ENCODE results near the gene DHX38. TPM values are rescaled to one million over a fixed set of nuclear protein-coding genes. Genes with fewer than 3 reads are reported as not detected.

DHX38 gene
- total RNA-seq, 3 donors from 2014 or later, result 50.2 to 60.6 (median 53.7) TPM

DNA sequence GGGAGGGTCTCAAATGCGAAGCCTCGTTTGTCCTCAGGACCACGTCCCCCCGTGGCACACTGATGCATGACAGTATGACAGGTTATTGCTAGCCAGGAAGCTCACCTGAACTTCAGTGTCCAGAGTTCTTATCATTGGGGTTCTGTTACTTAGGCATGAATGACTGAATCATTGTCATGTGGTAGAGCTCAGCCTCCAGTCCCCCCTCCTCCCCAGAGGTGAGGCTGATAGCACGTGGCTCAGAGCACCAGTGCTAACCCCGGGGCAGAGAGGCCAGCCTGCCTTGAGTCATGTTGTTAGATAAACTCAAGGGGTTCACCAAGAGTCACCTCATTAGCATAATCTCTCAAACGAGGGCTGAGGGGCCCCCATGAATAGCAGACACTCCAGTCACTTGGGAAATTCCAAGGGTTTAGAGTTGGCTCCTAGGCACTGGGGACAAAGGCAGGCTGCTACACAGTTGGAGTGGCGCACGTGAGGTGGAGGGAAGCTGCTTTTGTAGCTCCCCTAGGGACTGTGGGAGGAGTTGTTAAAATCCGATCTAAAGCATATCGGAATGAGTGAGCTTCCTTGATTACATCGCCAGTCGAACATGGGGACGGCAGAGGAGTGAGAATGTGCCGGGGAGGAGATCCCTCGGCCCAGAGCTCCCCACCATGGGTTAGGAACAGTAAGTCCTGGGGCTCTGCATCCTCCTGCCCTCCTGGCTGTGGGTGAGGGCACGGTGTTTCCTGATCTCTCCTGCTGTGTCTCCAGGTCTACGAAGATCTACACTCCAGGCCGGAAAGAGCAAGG, 18.2 kb downstream of the DHX38 start:
- Histone ChIP-seq H3K9me3 (no peaks in the 10 kb centered on the region), H3K4me3 (no peak overlapping the region), H3K36me3 (peaks cover 27% of the 10 kb centered on the region), H3K4me1 (no peaks in the 10 kb centered on the region), H3K27ac (no peak overlapping the region), H3K27me3 (no peaks in the 10 kb centered on the region)
- TF ChIP-seq POLR2A (IDR thresholded peaks at IDR 0.05), result no peak
- no peak for TF ChIP-seq POLR2AphosphoS5 (IDR thresholded peaks at IDR 0.05)
- TF ChIP-seq, protein P1, sequence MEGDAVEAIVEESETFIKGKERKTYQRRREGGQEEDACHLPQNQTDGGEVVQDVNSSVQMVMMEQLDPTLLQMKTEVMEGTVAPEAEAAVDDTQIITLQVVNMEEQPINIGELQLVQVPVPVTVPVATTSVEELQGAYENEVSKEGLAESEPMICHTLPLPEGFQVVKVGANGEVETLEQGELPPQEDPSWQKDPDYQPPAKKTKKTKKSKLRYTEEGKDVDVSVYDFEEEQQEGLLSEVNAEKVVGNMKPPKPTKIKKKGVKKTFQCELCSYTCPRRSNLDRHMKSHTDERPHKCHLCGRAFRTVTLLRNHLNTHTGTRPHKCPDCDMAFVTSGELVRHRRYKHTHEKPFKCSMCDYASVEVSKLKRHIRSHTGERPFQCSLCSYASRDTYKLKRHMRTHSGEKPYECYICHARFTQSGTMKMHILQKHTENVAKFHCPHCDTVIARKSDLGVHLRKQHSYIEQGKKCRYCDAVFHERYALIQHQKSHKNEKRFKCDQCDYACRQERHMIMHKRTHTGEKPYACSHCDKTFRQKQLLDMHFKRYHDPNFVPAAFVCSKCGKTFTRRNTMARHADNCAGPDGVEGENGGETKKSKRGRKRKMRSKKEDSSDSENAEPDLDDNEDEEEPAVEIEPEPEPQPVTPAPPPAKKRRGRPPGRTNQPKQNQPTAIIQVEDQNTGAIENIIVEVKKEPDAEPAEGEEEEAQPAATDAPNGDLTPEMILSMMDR (IDR thresholded peaks at IDR 0.05), result no peak
- intact Hi-C loops (cut with DNase I; ENCODE audit: low total_unique reads), result no loop called here
- no peak for DNase-seq (ENCODE audit: low spot score in 2 of 2)

DNA sequence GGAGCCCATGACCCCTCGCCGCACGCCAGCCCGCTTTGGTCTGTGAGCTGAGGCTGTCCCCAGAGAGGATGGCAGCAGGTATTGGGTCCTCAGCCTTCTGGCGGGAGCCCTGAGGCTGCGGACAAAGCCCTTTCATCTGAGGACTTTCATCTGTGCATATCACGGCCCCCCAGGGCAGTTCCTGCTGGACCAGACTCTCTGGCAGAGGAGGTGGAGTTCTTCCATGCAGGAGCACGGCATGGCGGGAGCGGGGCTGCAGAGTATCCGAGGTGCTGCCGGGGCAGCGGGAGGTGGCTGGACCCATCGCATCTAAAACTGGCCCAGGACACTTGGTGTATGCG, 18.8 kb downstream of the DHX38 start:
- intact Hi-C loops (cut with DNase I; ENCODE audit: low total_unique reads), result no loop called here
- TF ChIP-seq POLR2A (IDR thresholded peaks at IDR 0.05), result no peak
- no peak for TF ChIP-seq POLR2AphosphoS5 (IDR thresholded peaks at IDR 0.05)
- TF ChIP-seq, protein P1 (IDR thresholded peaks at IDR 0.05), result no peak
- no peak overlapping the region for H3K4me3 ChIP-seq
- no peaks in the 10 kb centered on the region for H3K4me1 ChIP-seq
- H3K36me3 ChIP-seq, result peaks cover 27% of the 10 kb centered on the region
- H3K27ac ChIP-seq, result no peak overlapping the region
- H3K27me3 ChIP-seq, result no peaks in the 10 kb centered on the region
- H3K9me3 ChIP-seq, result no peaks in the 10 kb centered on the region
- DNase-seq (ENCODE audit: low spot score in 2 of 2), result peak in 1 of 2 donors; percentile 42

DNA sequence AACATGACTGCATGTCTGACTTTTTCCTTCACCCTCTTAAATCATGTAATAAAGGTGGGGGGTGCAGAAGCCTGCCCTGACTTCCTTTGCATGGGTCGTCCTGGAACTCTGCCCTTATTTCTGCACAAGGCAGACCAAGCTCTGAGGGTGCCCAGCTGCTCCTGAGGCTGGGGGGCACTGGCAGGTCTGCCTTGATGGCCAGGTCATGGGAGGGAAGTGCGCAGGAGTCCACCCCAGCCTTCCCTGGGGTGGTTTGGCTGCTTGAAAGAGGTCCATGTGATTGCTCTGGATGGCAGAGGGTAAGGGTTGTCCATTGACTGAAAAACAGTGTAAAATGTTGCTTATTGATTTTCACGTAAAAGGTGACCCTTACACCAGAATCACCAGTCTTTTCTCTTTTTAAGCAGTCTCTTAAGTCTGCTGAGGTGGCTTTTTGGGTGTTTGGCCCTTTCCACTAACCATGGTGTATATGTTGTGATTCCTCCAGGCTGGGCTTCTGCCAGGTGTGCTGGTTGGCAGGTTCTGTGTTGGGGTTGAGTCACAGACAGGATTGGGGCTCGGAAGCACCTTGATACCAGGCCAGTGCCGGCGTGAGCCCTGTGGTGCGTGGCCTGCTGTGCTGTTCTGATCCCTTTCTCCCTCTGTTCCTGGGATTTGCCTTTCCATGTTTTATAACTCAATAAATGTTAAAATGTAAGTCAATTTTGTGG, 19.4 kb downstream of the DHX38 start:
- intact Hi-C loops (cut with DNase I; ENCODE audit: low total_unique reads), result no loop called here
- no peaks in the 10 kb centered on the region for H3K9me3 ChIP-seq
- DNase-seq (ENCODE audit: low spot score in 2 of 2), result no peak
- TF ChIP-seq POLR2A (IDR thresholded peaks at IDR 0.05), result no peak
- TF ChIP-seq, protein P1 (IDR thresholded peaks at IDR 0.05), result no peak
- TF ChIP-seq POLR2AphosphoS5 (IDR thresholded peaks at IDR 0.05), result no peak
- H3K4me1 ChIP-seq, result no peaks in the 10 kb centered on the region
- no peak overlapping the region for H3K27ac ChIP-seq
- no peak overlapping the region for H3K4me3 ChIP-seq
- peaks cover 27% of the 10 kb centered on the region for H3K36me3 ChIP-seq
- H3K27me3 ChIP-seq, result no peaks in the 10 kb centered on the region

DNA sequence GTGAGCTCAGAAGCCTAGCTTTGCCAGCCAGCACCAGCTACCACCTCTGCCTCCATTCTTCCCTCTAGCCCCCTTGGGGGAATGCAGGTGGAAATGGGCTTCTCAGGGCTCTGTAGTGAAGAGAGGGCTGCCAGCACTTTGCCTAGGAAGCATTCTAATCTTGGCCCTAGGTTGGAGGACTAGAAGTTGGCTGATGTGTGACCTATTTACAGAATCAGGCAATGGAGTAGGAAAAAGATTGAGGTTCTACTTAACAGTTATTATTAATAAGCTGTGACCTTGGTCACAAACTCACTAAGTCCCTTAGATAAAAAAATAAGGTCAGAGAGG, 19.9 kb downstream of the DHX38 start:
- no peaks in the 10 kb centered on the region for H3K9me3 ChIP-seq
- H3K27ac ChIP-seq, result no peak overlapping the region
- no peak overlapping the region for H3K4me3 ChIP-seq
- H3K36me3 ChIP-seq, result peaks cover 26% of the 10 kb centered on the region
- H3K4me1 ChIP-seq, result no peaks in the 10 kb centered on the region
- TF ChIP-seq POLR2A (IDR thresholded peaks at IDR 0.05) (no peak), POLR2AphosphoS5 (IDR thresholded peaks at IDR 0.05) (no peak)
- TF ChIP-seq, protein P1 (IDR thresholded peaks at IDR 0.05), result no peak
- no peaks in the 10 kb centered on the region for H3K27me3 ChIP-seq
- intact Hi-C loops (cut with DNase I; ENCODE audit: low total_unique reads), result no loop called here
- DNase-seq (ENCODE audit: low spot score in 2 of 2), result no peak

DNA sequence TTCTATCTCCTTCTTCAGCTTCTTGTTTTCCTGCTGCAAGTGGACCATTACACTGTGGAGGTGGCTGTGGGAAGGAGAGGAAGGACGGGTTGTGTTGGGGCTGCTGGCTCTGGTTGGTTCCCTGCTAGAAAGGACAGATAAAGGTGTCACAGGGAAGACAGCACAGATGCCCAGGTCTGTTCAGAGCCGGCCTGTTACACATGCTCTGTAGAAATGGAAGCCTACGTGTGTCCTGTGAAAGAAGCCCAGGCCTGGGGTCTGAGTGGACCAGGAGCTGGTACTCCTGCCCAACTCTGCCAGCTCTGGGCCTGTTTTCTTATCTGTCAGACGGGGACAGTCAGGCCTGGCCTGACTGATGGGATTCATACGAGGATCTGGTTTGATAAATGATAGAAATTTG, 26.4 kb downstream of the DHX38 start:
- no peak overlapping the region for H3K27ac ChIP-seq
- TF ChIP-seq POLR2AphosphoS5 (IDR thresholded peaks at IDR 0.05), result no peak
- TF ChIP-seq, protein P1 (IDR thresholded peaks at IDR 0.05), result no peak
- TF ChIP-seq POLR2A (IDR thresholded peaks at IDR 0.05), result no peak
- no peaks in the 10 kb centered on the region for H3K4me1 ChIP-seq
- no peaks in the 10 kb centered on the region for H3K27me3 ChIP-seq
- no peaks in the 10 kb centered on the region for H3K36me3 ChIP-seq
- no peaks in the 10 kb centered on the region for H3K9me3 ChIP-seq
- intact Hi-C loops (cut with DNase I; ENCODE audit: low total_unique reads), result no loop called here
- no peak overlapping the region for H3K4me3 ChIP-seq
- DNase-seq (ENCODE audit: low spot score in 2 of 2), result peak in 1 of 2 donors; percentile 15

All from breast epithelium (tissue), 4 donors.